GM20000 (cell line): Measurements from ENCODE around the gene HAL.
"Not testable (repeated sequence)": the region's sequence is repeated elsewhere in the genome, so short reads cannot be mapped to it uniquely, and the experiment has no call there.

ENCODE experiments used
- DNase-seq: peaks from one replicate; pipeline ENCODE4 v3.0.0; 2012; ENCODE audit warnings: low spot score
- TF ChIP-seq, protein P1 (sequence below): IDR thresholded peaks from 2 replicates; pipeline ENCODE4 v1.5.1; 2012; ENCODE audit warnings: mild to moderate bottlenecking, control low read depth; ENCODE audit errors: extremely low read depth, missing control alignments

Gene HAL

DNA sequence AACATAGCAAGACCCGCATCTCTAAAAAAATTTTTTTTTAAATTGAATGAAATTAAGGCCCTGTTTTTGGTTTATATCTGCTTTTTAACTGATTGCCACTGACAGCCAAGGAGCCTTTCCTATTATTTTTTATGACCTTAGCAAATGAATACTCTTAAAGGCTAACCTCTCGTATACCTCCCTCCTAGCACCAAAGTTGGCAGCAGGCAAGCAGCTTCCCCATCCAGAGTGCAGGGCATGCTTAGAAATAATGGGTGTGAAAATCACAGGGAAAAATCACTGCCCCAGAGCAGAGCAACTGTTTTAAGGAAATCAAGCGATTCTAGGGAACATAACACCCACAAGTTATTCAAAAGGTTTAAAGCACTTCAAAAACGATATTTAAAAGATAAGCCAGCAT, 20.7 kb downstream of the HAL start:
- no peak for DNase-seq
- TF ChIP-seq, protein P1, sequence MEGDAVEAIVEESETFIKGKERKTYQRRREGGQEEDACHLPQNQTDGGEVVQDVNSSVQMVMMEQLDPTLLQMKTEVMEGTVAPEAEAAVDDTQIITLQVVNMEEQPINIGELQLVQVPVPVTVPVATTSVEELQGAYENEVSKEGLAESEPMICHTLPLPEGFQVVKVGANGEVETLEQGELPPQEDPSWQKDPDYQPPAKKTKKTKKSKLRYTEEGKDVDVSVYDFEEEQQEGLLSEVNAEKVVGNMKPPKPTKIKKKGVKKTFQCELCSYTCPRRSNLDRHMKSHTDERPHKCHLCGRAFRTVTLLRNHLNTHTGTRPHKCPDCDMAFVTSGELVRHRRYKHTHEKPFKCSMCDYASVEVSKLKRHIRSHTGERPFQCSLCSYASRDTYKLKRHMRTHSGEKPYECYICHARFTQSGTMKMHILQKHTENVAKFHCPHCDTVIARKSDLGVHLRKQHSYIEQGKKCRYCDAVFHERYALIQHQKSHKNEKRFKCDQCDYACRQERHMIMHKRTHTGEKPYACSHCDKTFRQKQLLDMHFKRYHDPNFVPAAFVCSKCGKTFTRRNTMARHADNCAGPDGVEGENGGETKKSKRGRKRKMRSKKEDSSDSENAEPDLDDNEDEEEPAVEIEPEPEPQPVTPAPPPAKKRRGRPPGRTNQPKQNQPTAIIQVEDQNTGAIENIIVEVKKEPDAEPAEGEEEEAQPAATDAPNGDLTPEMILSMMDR: no peak

DNA sequence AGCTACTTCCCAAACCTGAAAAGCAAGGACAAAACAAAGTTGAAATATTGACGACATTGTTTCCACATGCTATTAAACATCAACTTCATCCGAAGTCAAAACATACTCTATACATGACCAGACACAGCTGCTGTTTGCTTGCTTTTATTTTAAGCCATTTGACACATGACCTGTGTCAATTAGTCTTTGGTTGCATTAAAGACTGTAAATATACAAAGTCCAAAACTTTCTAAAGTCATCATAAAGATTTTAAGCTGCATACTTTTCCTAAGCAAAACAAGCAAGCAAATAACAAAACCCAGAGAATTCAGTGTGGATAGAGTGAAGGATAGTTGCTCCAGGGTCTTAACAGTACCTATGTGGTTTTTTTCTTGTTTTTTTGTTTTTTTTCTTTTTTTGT, 21.8 kb downstream of the HAL start:
- TF ChIP-seq, protein P1: no peak
- no peak for DNase-seq

DNA sequence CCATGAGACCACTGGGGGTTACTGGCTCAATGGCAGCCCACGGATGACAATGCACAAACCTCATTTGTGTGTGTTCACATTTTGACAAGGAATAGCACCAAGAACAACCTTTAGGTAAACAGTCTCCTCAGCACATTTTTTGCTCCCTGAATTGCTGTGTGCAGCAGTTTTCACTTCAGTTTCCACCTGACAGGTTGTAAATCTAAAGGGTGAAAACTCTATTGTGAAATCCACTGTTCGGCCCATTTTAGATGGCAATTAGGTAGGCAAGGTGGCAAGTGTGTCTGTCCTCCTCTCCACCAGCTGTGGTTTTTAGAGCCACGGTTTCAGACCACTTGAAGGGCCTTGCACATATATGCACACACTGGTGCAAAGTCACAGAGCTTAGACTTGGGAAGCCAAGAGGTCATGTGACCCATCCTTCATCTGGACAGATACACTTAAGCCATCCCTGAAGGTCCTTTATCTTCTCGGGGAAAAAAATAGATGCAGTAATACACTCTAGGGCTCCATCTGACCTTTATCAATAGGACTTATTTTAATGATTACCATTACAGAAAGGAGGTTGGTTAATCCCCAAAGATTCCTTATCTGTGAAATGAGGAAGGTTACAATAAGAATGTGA, 23.2 kb downstream of the HAL start:
- TF ChIP-seq, protein P1: no peak
- no peak for DNase-seq

DNA sequence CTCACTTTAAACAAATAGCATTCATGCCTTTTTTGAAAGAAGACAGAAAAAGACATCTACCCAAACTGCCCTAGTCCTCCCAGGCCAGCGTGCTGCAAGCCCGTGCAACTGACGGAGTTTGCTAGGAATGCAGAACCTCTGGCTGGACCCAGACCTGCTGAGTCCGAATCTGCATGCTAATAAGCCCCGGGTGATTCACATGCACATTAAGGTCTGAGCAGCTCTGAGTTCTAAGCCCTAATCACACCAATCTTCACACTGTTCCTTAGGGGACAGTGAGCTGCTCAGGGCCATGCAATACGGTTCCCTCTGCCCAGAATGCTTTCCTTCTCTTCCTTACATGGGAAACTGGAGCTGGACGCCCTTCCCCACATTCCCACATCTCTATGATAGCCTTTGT, 25.2 kb downstream of the HAL start:
- TF ChIP-seq, protein P1: no peak

DNA sequence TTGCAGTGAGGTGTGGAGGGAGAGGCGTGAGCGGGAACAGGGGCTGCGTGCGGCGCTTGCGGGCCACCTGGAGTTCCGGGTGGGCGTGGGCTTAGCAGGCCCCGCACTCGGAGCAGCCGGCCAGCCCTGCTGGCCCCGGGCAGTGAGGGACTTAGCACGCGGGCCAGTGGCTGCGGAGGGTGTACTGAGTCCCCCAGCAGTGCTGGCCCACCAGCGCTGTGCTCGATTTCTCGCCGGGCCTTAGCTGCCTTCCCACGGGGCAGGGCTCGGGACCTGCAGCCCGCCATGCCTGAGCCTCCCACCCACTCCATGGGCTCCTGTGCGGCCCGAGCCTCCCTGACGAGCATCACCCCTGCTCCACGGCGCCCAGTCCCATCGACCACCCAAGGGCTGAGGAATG, 27.0 kb downstream of the HAL start:
- not testable (repeated sequence) for DNase-seq

More for the DNA sequence above, 25.2 kb downstream of the HAL start:
- DNase-seq: no peak

DNA sequence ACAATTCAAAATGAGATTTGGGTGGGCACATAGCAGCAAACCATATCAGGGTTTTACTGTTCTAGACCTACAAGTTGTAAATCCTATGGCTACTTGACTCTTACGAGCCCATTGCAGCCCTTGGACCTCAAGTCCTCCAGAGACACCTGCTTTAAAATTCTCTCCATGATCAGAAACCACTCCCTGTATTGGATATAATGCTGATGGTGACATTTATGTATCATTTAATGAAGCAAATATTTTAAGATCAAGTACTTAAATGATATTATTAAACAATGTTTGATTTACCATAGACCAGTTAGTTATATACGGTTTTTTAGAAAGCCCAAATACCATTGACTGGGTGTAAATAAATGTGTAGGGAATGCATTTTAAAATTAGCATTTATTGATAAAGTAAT, 28.8 kb downstream of the HAL start:
- TF ChIP-seq, protein P1: no peak
- DNase-seq: no peak

DNA sequence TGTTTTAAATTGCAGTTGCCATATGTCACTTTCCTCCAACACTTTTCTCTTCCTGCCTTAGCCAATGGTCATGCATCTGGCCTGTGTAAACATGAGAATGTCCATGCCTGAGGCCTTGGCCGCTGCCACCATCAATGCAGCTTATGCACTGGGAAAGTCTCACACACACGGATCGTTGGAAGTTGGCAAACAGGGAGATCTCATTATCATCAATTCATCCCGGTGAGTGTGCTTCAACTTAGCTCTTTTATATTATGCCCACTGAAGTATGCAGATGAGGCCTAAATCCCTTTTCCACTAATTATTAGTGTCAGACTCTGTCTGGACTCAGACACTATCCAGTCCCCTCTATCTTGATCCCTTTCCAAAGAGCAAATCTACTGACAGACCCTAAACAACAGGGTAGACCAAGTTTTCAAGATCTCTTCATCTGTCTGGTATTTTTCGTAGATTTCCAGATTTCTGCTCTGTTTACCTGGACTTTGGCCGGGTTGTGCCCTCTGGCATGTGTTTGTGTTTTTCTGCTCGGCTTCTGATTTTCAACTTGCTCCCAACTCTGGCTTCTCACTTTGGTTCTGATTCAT, 29.8 kb downstream of the HAL start:
- TF ChIP-seq, protein P1: no peak
- no peak for DNase-seq

DNA sequence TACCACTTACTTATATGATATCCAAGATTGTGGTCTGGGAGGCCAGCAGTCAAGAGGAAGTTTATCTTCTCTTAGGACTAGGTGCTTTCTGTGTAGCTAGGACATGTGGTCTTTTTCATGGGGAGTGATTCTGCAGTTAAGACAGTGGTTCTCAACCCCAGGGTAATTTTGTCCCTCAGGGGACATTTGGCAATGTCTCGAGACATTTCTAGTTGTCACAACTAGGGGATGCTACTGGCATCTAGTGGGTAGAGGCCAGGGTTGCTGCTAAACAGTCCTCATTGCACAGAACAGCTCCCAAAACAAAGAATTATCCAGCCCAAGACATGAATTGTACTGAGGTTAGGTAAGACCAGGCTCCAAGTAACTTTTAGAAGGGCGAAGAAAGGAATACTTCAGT, 33.0 kb downstream of the HAL start:
- TF ChIP-seq, protein P1: no peak
- DNase-seq: no peak
